NCI-H524 treated with DMSO at 0.1 percent for 48 hours (cell line): ENCODE data around the gene CNDP1.
A peak's percentile ranks its signal among the peaks of the same experiment; 100 is the strongest.
"Not testable (repeated sequence)": the region's sequence is repeated elsewhere in the genome, so short reads cannot be mapped to it uniquely, and the experiment has no call there.

Experiments used
- DNase-seq: peaks from one replicate; lab custom pipeline; 2025; lab: John Stamatoyannopoulos, UW

Gene CNDP1, protein sequence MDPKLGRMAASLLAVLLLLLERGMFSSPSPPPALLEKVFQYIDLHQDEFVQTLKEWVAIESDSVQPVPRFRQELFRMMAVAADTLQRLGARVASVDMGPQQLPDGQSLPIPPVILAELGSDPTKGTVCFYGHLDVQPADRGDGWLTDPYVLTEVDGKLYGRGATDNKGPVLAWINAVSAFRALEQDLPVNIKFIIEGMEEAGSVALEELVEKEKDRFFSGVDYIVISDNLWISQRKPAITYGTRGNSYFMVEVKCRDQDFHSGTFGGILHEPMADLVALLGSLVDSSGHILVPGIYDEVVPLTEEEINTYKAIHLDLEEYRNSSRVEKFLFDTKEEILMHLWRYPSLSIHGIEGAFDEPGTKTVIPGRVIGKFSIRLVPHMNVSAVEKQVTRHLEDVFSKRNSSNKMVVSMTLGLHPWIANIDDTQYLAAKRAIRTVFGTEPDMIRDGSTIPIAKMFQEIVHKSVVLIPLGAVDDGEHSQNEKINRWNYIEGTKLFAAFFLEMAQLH

DNA sequence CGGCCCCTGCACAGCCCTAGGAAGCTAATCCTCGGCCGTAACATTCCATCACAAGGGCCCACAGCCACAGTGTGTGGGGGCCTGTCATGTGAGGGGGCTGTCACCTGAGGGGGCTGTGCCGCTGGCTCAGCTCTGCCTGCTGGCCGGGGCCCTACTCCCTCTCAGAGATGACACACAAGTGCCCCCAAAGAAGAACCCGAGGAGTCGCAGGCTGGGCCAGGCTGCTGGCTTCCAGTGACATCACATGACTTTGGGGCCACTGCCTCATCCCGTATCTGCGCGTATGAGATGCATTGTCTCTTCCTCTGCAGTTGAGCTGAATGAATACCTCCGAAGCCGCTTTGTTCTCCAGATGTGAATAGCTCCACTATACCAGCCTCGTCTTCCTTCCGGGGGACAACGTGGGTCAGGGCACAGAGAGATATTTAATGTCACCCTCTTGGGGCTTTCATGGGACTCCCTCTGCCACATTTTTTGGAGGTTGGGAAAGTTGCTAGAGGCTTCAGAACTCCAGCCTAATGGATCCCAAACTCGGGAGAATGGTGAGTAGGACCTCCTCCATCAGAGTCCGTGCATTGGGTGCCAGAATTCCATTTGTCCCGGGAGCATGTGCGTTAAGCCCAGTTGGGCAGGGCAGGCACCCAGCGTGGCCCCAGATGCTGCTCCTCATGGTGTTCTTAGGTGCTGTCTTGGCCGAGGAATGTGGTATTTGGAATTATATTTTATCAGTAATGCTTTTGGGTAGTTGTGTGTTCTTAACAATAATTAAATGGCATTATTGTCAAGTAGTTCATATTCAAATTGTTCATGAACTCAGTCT, at the start of gene CNDP1:
Gene CNDP1 (plus strand): TSS at position 351 of the 820 bp plus-strand sequence. CDS start 168 bp downstream, at position 519.
- no peak for DNase-seq

DNA sequence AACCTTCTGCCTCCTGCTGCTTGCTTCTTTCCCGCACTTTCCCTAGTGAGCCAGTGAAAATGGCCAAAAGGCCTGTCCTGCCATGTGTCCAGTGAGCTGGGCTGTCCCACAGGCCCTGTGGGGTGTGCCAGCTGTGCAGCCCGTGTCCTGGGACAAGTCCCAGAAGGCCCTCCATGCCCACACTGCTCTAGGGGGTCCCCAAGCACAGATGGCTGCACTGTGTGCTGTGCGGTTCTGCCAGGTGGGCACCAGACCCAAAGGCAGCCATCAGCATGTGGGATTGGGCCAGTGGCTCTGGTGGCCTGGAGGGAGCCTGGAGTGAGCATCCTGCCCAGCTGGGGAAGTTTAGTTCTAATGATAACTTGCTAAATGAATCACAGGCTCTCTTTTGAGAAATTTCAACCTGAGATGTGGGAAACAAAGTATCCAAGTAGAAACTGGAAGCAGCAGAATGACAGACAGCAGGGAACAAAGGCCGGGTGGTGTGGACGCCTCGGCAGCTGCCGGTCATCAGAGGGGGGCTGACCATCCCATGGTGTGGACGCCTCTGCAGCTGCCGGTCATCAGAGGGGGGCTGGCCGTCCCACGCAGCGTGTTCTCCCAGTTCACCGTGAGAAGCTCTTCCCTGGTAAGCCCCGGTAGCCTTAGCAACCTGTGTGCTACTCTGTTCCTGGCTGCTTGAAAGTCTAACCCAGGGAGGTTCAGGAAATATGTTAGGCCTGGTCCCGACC, 48.0 kb upstream of the CNDP1 start:
- DNase-seq = no peak

DNA sequence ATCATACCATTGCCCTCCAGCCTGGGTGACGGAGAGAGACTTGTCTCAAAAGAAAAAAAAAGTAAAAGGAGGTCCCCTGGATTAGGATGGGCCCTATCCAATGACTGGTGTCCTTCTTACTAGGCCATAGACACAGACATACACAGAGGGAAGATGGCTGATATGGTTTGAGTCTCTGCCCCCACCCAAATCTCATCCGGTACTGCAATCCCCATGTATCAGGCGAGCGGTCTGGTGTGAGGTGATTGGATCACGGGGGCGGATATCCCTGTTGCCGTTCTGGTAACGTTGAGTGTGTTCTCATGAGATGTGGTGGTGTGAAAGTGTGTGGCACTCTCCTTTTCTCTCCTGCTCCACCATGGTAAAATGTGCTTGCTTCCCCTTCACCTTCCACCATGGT, 45.9 kb upstream of the CNDP1 start:
- DNase-seq = no peak

DNA sequence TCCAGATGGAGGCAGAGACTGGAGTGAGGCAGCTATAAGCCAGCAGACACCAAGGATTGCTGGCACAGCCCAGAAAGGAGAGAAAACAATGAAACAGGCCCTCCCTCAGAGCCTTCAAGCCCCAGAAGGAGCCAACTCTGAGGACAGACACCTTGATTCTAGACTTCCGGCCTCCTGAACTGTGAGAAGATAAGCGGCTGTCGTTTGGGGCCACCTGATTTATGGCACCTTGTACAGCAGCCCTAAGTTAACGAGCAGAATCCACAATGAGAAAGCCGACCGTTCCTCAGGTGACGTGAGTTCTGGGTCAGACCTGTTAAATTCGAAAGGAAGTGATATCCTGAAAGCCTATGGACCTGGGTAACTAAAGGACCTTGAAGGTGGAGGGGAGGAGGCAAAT, 45.4 kb upstream of the CNDP1 start:
- DNase-seq = no peak

DNA sequence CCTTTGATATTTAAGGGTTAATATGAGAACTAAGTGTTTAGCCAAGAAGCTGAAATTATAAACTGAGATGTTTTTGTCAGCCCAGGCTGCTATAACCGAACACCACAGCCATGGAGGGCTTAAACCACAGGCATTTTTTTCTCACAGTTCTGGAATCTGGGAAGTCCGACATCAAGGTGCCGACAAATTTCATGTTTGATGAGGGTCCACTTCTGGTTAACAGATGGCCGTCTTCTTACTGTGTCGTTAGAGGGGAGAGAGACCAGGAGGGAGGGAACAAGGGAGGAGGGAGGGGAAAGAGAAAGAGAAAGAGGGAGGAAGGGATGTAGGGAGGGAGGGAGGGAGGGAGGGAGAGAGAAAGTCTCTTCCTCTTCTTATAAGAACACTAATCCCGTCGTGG, 44.6 kb upstream of the CNDP1 start:
- no peak for DNase-seq

DNA sequence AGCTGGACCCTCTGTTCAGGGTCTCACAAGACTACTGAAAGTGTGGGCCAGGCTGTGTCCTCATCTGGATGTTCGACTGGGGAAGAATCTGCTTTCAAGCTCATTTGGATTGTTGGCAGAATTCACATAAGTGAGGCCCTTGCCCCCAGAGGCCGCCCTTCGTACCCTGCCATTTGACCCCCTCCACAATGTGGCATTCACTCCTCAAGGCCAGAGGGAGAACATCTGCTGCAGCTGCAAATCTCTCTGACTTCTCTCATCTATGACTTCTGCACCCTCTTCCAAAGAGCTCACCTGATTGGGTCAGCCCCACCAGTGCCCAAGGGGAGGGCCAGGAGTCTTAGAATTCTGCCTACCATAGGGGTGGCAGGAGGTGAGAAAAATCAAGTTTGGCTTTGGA, 42.0 kb upstream of the CNDP1 start:
- no peak for DNase-seq

DNA sequence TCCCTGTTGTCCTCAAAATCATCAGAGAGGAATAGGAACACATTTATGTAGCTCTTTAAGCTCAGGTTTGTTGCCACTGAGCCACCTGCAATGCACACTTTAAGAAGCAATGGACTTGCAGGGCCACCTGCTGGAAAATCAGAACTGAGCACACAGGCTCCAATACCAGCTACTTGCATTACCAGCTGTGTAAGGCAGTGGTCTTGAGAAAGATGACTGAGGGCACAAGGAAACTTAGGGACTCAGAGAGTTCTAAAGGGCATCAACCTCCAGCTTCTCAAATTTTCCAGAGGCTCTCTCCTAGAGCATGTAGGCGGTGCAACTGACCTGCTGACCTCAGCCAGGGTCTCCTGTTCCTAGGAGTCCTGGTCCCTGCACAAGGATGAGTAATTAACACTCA, 40.6 kb upstream of the CNDP1 start:
- DNase-seq = no peak

DNA sequence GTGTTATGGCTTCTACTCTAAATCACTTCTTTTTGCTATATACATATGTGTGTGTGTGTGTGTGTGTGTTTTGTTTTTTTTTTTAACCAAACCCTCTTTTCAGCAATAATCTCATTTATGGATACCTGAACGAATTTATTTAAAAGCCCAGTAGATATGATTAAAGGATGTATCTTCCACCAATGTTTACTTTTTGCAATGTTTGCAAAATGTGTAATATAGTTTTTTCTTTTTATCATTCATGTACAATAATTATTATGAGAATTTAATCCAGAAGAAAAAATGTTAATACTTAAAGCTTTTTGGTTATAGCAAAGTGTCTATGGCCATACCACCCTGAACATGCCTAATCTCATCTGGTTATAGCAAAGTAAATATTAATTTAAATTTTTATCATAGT, 39.8 kb upstream of the CNDP1 start:
- DNase-seq = no peak

DNA sequence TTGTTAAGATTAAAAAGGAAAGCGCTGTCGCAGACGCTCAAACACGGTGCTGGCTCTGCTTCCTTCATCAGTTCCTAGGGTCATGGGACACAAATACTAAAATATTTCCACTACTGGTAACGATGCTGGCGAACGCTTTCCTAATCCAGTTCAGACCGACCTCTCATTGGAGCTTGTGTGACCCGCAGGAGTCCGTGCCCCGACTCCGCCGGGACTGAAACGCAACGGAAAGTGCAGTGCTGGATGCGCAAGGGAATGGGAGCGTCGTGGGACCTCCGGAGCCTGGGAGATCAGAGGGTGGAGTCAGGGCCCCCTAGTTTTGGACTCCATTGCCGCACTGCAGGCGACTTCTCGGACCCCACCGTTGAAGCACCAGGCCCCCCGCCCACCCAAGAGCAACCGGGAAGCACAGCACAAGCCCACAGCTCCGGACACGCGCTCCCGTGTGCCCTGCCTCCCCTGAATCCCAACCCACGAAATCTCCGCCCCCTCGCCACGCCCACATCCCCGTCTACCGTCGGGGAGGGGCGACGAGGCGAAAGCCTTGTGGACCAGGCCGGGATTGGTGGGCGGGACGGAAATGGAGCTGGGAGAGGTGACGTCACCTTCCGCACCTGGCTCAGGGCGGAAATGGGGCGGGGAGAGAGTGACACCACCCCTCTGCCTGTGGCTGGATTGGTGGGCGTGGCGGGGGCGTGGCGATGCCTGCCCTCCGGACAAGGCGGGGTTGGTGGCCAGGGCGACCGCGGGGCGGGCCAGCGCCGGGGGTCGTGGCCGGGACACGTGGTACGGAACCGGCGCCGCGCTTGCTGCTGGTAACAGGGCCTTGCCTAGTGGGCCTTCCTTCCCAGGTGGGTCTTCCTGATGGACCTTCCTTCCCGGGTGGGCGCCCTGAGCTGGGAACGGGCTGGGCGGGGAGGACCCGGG, 38.5 kb upstream of the CNDP1 start, which contains the start of gene CNDP2:
Gene CNDP2 (plus strand): TSS at position 783 of the 927 bp plus-strand sequence. CDS start 3,611 bp downstream, outside the sequence.
- peak; percentile 81 for DNase-seq

DNA sequence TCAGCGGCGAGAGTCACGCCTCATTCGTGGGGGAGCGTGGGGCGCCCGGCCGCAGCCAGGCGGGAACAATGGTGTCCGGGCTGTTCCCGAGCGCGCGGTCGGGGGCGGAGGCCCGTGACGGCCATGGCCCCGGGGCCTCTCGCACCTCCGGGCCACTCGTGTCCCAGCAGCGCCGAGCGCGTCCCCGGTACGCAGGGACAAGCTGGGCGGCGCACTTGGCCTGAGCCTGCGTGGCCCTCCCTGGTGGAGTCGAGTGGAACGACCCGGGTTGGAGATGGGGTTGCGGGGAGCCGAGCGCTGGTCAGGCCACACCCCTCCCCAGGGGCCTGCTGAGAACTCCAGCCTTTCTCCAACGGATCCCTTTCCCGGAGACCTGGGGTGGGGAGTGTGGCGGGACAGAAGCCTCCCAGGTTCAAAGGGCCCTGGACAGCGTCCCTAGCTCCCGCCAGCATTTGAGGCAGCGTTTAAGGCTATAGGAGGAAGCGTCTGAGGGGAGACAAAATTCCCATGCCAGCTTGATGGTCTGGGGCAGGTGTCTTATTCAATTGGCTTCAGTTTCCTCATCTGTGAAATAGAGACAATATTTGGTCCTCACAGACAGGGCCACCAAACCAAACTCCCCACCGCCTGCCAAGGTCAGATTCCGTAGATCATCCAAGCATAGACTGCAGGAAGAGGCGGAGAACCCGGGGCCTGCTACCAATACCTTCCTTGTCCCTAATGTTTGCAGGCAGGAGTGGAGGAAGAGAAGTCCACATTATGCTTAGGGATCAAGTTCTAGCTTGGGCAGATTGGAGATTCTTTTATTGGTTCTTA, 37.6 kb upstream of the CNDP1 start:
- DNase-seq = no peak

DNA sequence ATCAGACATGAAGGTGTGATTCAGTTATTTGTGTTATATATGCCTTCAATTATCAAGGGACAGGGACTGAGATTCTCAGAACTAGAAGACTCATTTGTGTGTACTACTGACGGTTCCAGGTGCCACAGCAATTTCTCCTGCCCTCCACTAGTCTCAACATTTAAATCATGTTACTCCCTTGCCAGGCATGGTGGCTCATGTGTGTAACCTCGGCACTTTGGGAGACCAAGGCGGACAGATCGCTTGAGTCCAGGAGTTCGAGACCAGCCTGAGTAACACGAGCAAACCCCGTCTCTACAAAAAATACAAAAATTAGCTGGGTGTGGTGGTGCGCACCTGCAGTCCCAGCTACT, 37.0 kb upstream of the CNDP1 start:
- DNase-seq = no peak

DNA sequence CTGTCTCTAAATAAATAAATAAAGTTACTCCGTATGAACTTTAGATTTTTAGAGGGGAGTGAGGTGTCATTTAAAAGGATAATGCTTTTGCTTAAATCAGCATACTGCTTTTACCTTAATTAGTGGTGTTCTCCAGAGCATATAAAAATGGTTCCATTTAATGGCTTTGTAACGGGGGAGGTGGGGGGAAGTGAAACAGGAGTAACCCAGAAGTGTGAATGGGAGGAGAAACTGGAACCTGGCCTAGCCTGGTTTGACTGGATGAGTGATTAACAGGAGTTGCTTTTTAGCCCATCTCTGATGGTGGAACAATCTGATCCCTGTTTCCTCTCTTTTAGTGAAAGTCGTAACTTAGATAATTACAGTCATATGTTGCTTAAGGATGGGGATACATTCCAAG, 36.5 kb upstream of the CNDP1 start:
- no peak for DNase-seq

DNA sequence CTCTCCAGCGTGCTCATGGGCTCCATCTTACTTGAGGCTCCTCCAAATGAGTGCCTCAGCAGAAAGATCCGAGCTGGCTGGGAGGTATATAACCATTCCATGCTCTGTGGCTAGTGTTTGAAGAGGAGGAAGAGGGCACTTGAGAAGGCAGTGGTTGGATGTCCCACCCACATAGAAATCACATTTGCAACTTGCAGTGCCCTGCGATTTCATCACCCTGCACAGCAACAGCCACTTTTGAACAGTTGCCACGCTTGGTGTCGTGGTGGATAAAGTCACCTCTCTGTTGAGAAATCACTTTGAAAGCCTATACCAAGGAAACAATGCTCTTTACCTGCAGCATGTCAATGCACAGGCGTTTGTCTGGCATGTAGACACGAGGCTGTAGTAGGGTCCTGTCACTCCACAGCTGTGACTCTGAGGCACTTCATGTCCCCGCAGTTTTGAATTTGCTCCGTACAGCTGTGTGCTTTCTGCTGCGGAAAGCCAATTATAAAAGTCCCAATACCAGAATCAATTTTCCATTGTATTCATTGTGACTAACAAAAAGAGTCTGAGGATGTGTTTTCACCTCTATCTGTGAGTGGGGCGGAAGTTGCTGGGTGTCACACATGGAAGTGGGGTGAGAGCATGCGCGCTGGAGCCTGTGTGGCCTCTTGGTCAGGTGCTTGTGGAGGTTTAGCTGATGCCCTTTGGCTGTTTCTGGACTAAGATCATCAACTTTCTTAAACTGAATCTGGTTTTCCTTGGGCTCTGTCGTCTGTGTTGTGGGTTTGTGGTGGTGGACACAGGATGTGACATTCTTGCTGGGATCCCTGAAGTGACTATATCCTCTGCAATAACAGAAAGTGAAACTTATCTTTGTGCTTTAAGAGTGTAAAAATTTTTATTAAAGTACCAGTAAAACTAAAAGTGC, 35.3 kb upstream of the CNDP1 start:
- no peak for DNase-seq

DNA sequence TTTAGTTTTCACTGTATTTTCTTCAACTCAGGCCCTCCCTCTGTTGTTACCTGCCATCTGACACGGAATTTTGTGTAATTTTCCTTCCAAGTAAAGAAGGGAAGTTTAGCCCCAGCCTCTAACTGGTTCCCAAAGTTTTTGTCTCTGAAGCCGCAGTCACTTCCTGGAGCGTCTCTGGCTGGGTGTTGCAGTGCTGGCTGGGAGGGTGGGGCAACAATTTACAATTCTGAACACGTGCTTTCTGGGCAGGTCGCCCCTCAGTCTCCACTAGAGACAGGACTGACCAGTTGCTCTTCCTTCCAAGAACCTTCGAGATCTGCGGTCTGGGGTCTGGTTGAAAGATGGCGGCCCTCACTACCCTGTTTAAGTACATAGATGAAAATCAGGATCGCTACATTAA, 34.7 kb upstream of the CNDP1 start:
- DNase-seq = no peak

DNA sequence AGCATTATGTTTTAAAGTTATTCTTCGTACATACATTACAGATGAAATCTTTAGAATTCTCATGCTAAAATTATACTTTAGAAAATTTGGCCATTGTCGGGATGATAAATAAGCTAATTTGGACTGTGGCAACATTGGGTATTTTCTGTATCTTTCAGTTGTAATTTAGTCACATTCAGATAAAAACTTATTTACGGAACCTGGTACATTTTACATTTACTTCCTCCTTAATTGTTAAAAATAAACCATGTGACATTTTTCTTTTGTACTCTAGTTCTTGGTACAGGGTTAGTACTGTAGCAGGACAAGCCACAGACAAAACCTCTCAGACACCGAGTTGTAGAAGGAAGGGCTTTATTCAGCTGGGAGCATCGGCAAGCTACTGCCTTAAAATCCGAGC, 33.9 kb upstream of the CNDP1 start:
- no peak for DNase-seq

DNA sequence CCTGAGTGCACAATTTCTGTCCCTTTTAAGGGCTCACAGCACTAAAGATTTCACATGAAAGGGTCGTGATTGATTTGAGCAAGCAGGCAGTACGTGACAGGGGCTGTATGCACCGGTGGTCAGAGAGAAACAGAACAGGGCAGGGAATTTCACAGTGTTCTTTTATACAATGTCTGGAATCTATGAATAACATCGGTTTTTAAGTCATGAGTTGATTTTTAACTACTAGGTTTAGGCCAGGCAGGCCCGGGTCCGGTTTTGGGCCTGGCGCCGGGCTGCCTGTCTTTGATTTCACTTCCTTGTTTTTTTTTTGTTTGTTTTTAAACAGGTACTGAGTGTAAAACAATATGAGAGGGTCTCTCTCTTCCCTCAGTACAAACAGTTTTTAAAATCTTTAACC, 33.5 kb upstream of the CNDP1 start:
- not testable (repeated sequence) for DNase-seq

DNA sequence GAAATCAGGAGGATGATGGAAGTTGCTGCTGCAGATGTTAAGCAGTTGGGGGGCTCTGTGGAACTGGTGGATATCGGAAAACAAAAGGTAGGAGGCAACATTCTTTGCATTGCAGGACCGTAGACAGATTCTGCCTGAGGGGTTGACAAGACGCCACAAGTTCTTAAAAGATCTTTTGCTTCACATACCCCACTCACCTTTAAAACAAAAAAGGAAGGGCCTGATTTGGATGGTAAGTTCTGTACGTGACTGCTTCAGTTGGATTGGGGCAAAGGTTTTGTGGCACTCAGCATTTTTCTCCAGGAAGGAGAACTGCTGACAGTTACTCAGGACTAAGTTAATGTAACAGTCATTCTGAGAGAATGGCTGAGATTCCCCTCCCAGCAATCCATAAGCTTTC, 32.9 kb upstream of the CNDP1 start:
- no peak for DNase-seq

DNA sequence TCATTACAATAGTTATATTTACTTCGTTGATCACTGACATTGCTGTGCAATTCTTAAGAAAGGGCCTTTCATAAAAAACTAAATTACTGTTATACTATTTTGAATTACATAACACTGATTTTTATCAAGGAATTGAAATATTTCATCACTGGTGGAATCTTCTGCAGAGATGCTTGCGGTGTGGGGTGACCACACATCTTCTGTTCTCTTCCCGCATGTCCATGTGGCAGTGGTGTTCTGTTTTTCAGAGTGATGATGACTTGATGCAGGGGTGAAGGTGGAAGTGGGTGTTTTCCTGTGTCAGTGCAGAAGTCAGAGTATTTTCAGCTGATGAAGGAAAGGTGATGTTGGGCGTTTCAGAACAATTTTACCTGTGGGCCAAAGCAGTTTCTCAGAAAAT, 31.2 kb upstream of the CNDP1 start:
- DNase-seq = no peak

DNA sequence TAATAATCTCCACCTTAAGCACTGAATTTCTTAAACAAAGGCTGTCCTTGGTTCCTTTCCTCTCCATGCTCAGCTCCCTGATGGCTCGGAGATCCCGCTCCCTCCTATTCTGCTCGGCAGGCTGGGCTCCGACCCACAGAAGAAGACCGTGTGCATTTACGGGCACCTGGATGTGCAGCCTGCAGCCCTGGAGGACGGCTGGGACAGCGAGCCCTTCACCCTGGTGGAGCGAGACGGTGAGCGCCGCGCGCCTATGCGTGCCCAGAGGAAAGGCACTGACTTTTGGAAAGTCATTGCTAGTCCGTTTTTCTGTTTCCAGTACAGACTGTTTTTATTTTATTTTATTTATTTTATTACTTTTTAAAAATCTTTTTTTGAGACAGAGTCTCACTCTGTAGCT, 28.5 kb upstream of the CNDP1 start:
- no peak for DNase-seq
